K562 (cell line): ENCODE measurements around the gene UBR3. TPM values are rescaled to one million over a fixed set of nuclear protein-coding genes. Genes with fewer than 3 reads are reported as not detected.

ENCODE experiments used
- ATAC-seq: fragments of 200-7000 bp; cut with Tn5 transposase; 3 replicates; pipeline ENCODE4 v1.9.1; 2020; ENCODE audit warnings: moderate library complexity
- BruUV-seq: library from RNA; stranded (reverse); fragments of 400-500 nt; replicated peaks from 2 replicates; lab custom pipeline; 2021; lab: Mats Ljungman, UMichigan
- CTCF ChIA-PET: fragments of 300-600 bp; formaldehyde crosslinking; extraction: SDS; loops from one replicate; lab custom pipeline; 2021; ENCODE audit warnings: low intra/inter-chr PET ratio; lab: Yijun Ruan, JAX
- POLR2A ChIA-PET: fragments of 300-600, 350-650 bp; sonication (Branson Sonifier 250); formaldehyde crosslinking; extraction: SDS; loops from one replicate; lab custom pipeline; 2021; ENCODE audit warnings: antibody characterized with exemption, inconsistent platforms; lab: Yijun Ruan, JAX
- DNase-seq, 4 experiments: peaks; one replicate each; pipeline versions ENCODE4 v3.0.0 to v3.0.0-alpha.2; 2011 to 2018; ENCODE audit warnings: low spot score in 3 of 4, mixed read lengths in 3 of 4; ENCODE audit errors: extremely low read depth in 1 of 4
- FAIRE-seq: peaks from 2 replicates; lab custom pipeline; 2011; peaks lifted over from hg19 to GRCh38; lab: Jason Lieb, UNC
- H2AFZ ChIP-seq: 2 replicates; pipeline ENCODE4 v1.6.0; 2011; ENCODE audit warnings: low read depth, low read length, control low read depth, inconsistent platforms
- H3K27ac ChIP-seq: fragments of 200-600 bp; 3 replicates; pipeline ENCODE4 v1.8.0; 2011; ENCODE audit warnings: low read depth, mild to moderate bottlenecking, control low read depth, inconsistent platforms, low read length, moderate library complexity, mixed read lengths; ENCODE audit errors: extremely low read depth
- H3K27me3 ChIP-seq, 2 experiments: fragments of 300-600 bp in 1 of 2; 2 replicates in 1 of 2; 3 replicates in 1 of 2; pipeline versions ENCODE4 v1.6.0 to v1.8.0; 2011; ENCODE audit warnings: inconsistent platforms in 2 of 2, low read length in 2 of 2, mild to moderate bottlenecking in 1 of 2, mixed read lengths in 1 of 2, moderate library complexity in 1 of 2; ENCODE audit not compliant: control insufficient read depth in 2 of 2, insufficient read depth in 2 of 2
- H3K36me3 ChIP-seq: fragments of 300-600 bp; 3 replicates; pipeline ENCODE4 v1.8.0; 2011; ENCODE audit warnings: mild to moderate bottlenecking, low read length, inconsistent platforms; ENCODE audit not compliant: control insufficient read depth, insufficient read depth
- H3K4me1 ChIP-seq, 2 experiments: fragments of 200-600 bp in 1 of 2; replicated peaks in 1 of 2; 2 replicates in 1 of 2; 3 replicates in 1 of 2; pipeline versions ENCODE4 v1.5.1 to v1.8.0; 2011; ENCODE audit warnings: inconsistent platforms in 2 of 2, low read length in 2 of 2, mild to moderate bottlenecking in 1 of 2, mixed read lengths in 1 of 2, moderate library complexity in 1 of 2; ENCODE audit not compliant: control insufficient read depth in 2 of 2, insufficient read depth in 2 of 2
- H3K4me2 ChIP-seq: 2 replicates; pipeline ENCODE4 v1.6.1; 2011; ENCODE audit warnings: low read length, control low read depth, inconsistent platforms, mixed read lengths; ENCODE audit not compliant: insufficient read depth
- H3K4me3 ChIP-seq: fragments of 200-600 bp; sonication (generic), shearing (Covaris generic); 2 replicates; pipeline ENCODE4 v1.5.1; 2016; ENCODE audit warnings: control low read depth, inconsistent platforms
- H3K79me2 ChIP-seq: fragments of 200-600 bp; 3 replicates; pipeline ENCODE4 v1.8.0; 2011; ENCODE audit warnings: low read length, inconsistent platforms; ENCODE audit not compliant: control insufficient read depth, insufficient read depth
- H3K9ac ChIP-seq, 2 experiments: 2 replicates each; pipeline versions ENCODE4 v1.6.0 to v1.6.1; 2011; ENCODE audit warnings: low read depth in 2 of 2, low read length in 2 of 2, control low read depth in 1 of 2, inconsistent platforms in 1 of 2, mild to moderate bottlenecking in 1 of 2, mixed read lengths in 1 of 2; ENCODE audit not compliant: insufficient read depth in 1 of 2
- H3K9me1 ChIP-seq: one replicate; pipeline ENCODE4 v1.6.0; 2011; ENCODE audit warnings: inconsistent platforms, mild to moderate bottlenecking, low read length, moderate library complexity; ENCODE audit not compliant: control insufficient read depth, insufficient read depth
- H3K9me3 ChIP-seq: replicated peaks from 2 replicates; pipeline ENCODE4 v1.5.1; 2011; ENCODE audit warnings: low read depth, low read length, inconsistent platforms; ENCODE audit not compliant: control insufficient read depth, insufficient read depth
- H4K20me1 ChIP-seq: replicated peaks from 2 replicates; pipeline ENCODE4 v1.6.1; 2011; ENCODE audit warnings: low read length, inconsistent platforms, mixed read lengths; ENCODE audit not compliant: control insufficient read depth, insufficient read depth
- BCOR ChIP-seq: fragments of 450-650 bp; IDR thresholded peaks from 2 replicates; pipeline ENCODE4 v1.6.1; 2016
- CEBPB ChIP-seq: fragments of 450-650 bp; IDR thresholded peaks from 2 replicates; pipeline ENCODE4 v1.6.1; 2016; ENCODE audit warnings: missing genetic modification characterization, missing compliant biosample characterization
- CEBPG ChIP-seq, 3 experiments: fragments of 200-800 bp in 1 of 3; sonication (Bioruptor generic) in 1 of 3; sonication (generic) in 1 of 3; formaldehyde crosslinking in 1 of 3; IDR thresholded peaks in 2 of 3; conservative IDR thresholded peaks in 1 of 3; 2 replicates each; pipeline versions ENCODE4 v1.6.1 to v1.8.0; 2016 to 2022; ENCODE audit warnings: missing compliant biosample characterization in 2 of 3, missing genetic modification characterization in 2 of 3, mild to moderate bottlenecking in 1 of 3, missing genetic modification reagents in 1 of 3
- FOXA3 ChIP-seq, 2 experiments: fragments of 450-650 bp in 1 of 2; sonication (generic) in 1 of 2; formaldehyde crosslinking; IDR thresholded peaks in 1 of 2; conservative IDR thresholded peaks in 1 of 2; 2 replicates each; pipeline versions ENCODE4 v1.4.0 to v1.8.0; 2020 to 2022; ENCODE audit warnings: mild to moderate bottlenecking in 2 of 2, missing genetic modification reagents in 1 of 2
- ZNF507 ChIP-seq: conservative IDR thresholded peaks from 2 replicates; pipeline ENCODE4 v1.6.1; 2017; ENCODE audit warnings: missing genetic modification characterization, missing compliant biosample characterization
- whole genome bisulfite sequencing: fragments of 100-300 bp; shearing (Covaris generic); methylation state at CpG from one replicate; pipeline ENCODE4 v1.1.6; 2016; ENCODE audit warnings: low coverage, mixed read lengths; ENCODE audit not compliant: insufficient coverage; ENCODE audit errors: missing lambda C conversion rate; 5-methylcytosine and 5-hydroxymethylcytosine counted together
- in situ Hi-C: fragments of 300-500 bp; cut with MboI; formaldehyde crosslinking; loops from 4 replicates; pipeline ENCODE4 v1.15.0; 2018; ENCODE audit warnings: inconsistent platforms, mixed read lengths
- intact Hi-C: fragments of 100-400 bp; cut with micrococcal nuclease; formaldehyde crosslinking; loops from 2 replicates; pipeline ENCODE4 v1.14.2; 2022
- polyA plus RNA-seq, 8 experiments: library from polyadenylated mRNA; depleted of rRNA in 4 of 8; stranded (reverse) in 5 of 8; unstranded in 3 of 8; fragments of >200 nt; fragmentation: Nextera tagmentation in 2 of 8; fragmentation: Illumina TruSeq in 1 of 8; extraction: Ambion mirVana in 2 of 8; extraction: Trizol in 1 of 8; gene quantifications; 2 replicates each; pipeline versions ENCODE4 v1.2.1 to v1.2.3, GENCODE V29; 2011 to 2014; ENCODE audit warnings: inconsistent platforms in 1 of 8, missing spikeins in 1 of 8
- total RNA-seq, 7 experiments: library from RNA; depleted of rRNA in 6 of 7; stranded (reverse); fragments of >200 nt in 6 of 7; fragmentation: Illumina TruSeq in 2 of 7; extraction: Trizol in 2 of 7; gene quantifications; 2 replicates each; pipeline versions ENCODE4 v1.2.1 to v1.2.3, GENCODE V29; 2011 to 2021; ENCODE audit warnings: low replicate concordance in 1 of 7
- TF ChIP-seq, protein P1 (sequence below), 2 experiments: fragments of 450-650 bp in 1 of 2; sonication (generic) in 1 of 2; formaldehyde crosslinking in 1 of 2; IDR thresholded peaks in 1 of 2; conservative IDR thresholded peaks in 1 of 2; 2 replicates each; pipeline versions ENCODE4 v1.6.1 to v1.8.1; 2016 to 2023; ENCODE audit warnings: mild to moderate bottlenecking in 2 of 2, moderate library complexity in 2 of 2, inconsistent platforms in 1 of 2, missing genetic modification reagents in 1 of 2

UBR3 gene
- total and polyA plus RNA-seq, 9 of the 15 experiments (the other 6 are each of a cell fraction or from before 2014, with no cell fraction given), result 14.4 to 63.5 (median 40.4) TPM

DNA sequence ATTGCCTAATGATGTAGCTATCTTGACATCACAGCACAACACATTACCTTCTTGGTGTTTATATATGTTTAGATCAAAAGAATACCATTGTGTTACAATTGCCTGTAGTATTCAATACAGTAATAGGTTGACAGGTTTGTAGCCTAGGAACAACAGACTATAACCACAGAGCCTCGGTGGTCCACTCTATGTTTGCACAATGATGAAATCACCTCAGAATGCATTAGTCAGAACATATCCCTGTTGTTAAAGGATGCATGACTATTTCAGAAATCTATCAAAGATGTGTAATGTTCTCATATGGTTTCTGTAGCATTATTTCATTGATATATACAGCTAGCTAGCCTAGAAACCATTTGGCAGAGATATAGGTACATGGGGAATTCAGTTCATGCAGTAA lies 11.4 kb upstream of the UBR3 start:
- 29% methylated on average over 1 of the region's 1 CpG for WGBS
- Histone ChIP-seq H3K4me1 (no peaks in the 10 kb centered on the region; a peak in 1 of 5 replicates), H3K9me3 (no peaks in the 10 kb centered on the region), H4K20me1 (no peaks in the 10 kb centered on the region), H3K36me3 (peaks cover 78% of the 10 kb centered on the region), H2AFZ (no peak overlapping the region), H3K27me3 (no peaks in the 10 kb centered on the region), H3K4me2 (no peak overlapping the region), H3K79me2 (peaks cover 25% of the 10 kb centered on the region; the same call in 2 of the 3 replicates), H3K9me1 (no peaks in the 10 kb centered on the region), H3K4me3 (no peak overlapping the region), H3K27ac (no peak overlapping the region), H3K9ac (no peak overlapping the region)
- DNase-seq (no peak), FAIRE-seq (no peak), ATAC-seq (peak; percentile 23; the same call in 1 of the 3 replicates)
- no TSS peak for BruUV-seq
- ChIA-PET POLR2A (interaction anchor here (0.6 to 6.0 kb wide), 5 partner anchors 8 to 62 kb away, joined by 3 to 32 read pairs (median 8); partner anchors contain the start of genes SSB and UBR3), CTCF (no interaction called here)
- TF ChIP-seq CEBPB (tag) (peak; percentile 48), BCOR (no peak), ZNF507 (no peak), FOXA3 (CRISPR knock-in tag; conservative IDR thresholded peaks at IDR 0.05 in 1 of 2, IDR thresholded peaks at IDR 0.05 in 1 of 2) (peak; percentile 62 to 75; a peak in 2 of 4 replicates), CEBPG (CRISPR knock-in tag; IDR thresholded peaks at IDR 0.05) (no peak), CEBPG (tag; conservative IDR thresholded peaks at IDR 0.05 in 1 of 2, IDR thresholded peaks at IDR 0.05 in 1 of 2) (peak in 1 of 2 experiments; percentile 74; a peak in 1 of 4 replicates)
- TF ChIP-seq, protein P1, sequence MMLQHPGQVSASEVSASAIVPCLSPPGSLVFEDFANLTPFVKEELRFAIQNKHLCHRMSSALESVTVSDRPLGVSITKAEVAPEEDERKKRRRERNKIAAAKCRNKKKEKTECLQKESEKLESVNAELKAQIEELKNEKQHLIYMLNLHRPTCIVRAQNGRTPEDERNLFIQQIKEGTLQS (IDR thresholded peaks at IDR 0.05), result peak; percentile 68
- TF ChIP-seq, protein P1 (CRISPR knock-in tag; conservative IDR thresholded peaks at IDR 0.05), result no peak
- in situ Hi-C loops (no loop called here), intact Hi-C loops (no loop called here)
